Epithelial cell of proximal tubule (primary cell): ENCODE data around the gene POLD2. TPM values are rescaled to one million over a fixed set of nuclear protein-coding genes. Genes with fewer than 3 reads are reported as not detected.
A peak's percentile ranks its signal among the peaks of the same experiment; 100 is the strongest.

ENCODE experiments used
- DNase-seq: peaks from one replicate; pipeline ENCODE4 v3.0.0-alpha.2; 2011; ENCODE audit warnings: low read depth
- H3K4me3 ChIP-seq: 2 replicates; pipeline ENCODE4 v1.5.1; 2011; ENCODE audit warnings: low read depth, mild to moderate bottlenecking, low read length
- CTCF ChIP-seq: conservative IDR thresholded peaks from 2 replicates; pipeline ENCODE4 v1.5.1; 2012; ENCODE audit warnings: low read depth, mild to moderate bottlenecking, low read length
- total RNA-seq: library from RNA; depleted of rRNA; stranded (reverse); fragments of >200 nt; gene quantifications from 2 replicates; pipeline ENCODE4 v1.2.3, GENCODE V29; 2015

POLD2 gene
- total RNA-seq, 1 donor from 2014 or later: 92.7 TPM

GRCh38 chr7:44145969-44146911 is 22.9 kb upstream of the POLD2 start:
- TF ChIP-seq CTCF: no peak
- peak overlapping the region; percentile 19 for H3K4me3 ChIP-seq
- no peak for DNase-seq

GRCh38 chr7:44145479-44145968 is 22.2 kb upstream of the POLD2 start:
- peak overlapping the region; percentile 19 for H3K4me3 ChIP-seq
- no peak for TF ChIP-seq CTCF
- DNase-seq: no peak

- no peak for TF ChIP-seq CTCF
- no peak overlapping the region for H3K4me3 ChIP-seq
- DNase-seq: no peak
Measured at GRCh38 chr7:44144968-44145478, 21.7 kb upstream of the POLD2 start.

GRCh38 chr7:44144426-44144967 is 21.1 kb upstream of the POLD2 start:
- TF ChIP-seq CTCF: no peak
- DNase-seq: no peak

GRCh38 chr7:44143646-44144250 is 20.4 kb upstream of the POLD2 start:
- no peak overlapping the region for H3K4me3 ChIP-seq
- no peak for TF ChIP-seq CTCF
- no peak for DNase-seq

More at GRCh38 chr7:44144426-44144967, 21.1 kb upstream of the POLD2 start:
- H3K4me3 ChIP-seq: no peak overlapping the region

GRCh38 chr7:44142028-44142427 is 18.7 kb upstream of the POLD2 start:
- no peak for TF ChIP-seq CTCF
- no peak overlapping the region for H3K4me3 ChIP-seq
- DNase-seq: no peak
